HG03280 (cell line): Measurements from ENCODE around the gene GPT2.

Source experiments
- ATAC-seq: cut with Tn5 transposase; IDR thresholded peaks from one replicate; pipeline ENCODE4 v1.9.1; 2021; ENCODE audit warnings: mild to moderate bottlenecking, moderate library complexity; ENCODE audit not compliant: unreplicated experiment

The GPT2 gene

GRCh38 chr16:46895399-46896313, 11.5 kb downstream of the GPT2 start:
- no peak for ATAC-seq

- no peak for ATAC-seq
These were observed 12.3 kb downstream of the GPT2 start for GRCh38 chr16:46896314-46896968.

GRCh38 chr16:46897471-46897870, 13.3 kb downstream of the GPT2 start:
- no peak for ATAC-seq

- ATAC-seq, result no peak
These were observed 13.8 kb downstream of the GPT2 start for GRCh38 chr16:46898006-46898405.

- no peak for ATAC-seq
These were observed 15.4 kb downstream of the GPT2 start for GRCh38 chr16:46899443-46900143.

DNA sequence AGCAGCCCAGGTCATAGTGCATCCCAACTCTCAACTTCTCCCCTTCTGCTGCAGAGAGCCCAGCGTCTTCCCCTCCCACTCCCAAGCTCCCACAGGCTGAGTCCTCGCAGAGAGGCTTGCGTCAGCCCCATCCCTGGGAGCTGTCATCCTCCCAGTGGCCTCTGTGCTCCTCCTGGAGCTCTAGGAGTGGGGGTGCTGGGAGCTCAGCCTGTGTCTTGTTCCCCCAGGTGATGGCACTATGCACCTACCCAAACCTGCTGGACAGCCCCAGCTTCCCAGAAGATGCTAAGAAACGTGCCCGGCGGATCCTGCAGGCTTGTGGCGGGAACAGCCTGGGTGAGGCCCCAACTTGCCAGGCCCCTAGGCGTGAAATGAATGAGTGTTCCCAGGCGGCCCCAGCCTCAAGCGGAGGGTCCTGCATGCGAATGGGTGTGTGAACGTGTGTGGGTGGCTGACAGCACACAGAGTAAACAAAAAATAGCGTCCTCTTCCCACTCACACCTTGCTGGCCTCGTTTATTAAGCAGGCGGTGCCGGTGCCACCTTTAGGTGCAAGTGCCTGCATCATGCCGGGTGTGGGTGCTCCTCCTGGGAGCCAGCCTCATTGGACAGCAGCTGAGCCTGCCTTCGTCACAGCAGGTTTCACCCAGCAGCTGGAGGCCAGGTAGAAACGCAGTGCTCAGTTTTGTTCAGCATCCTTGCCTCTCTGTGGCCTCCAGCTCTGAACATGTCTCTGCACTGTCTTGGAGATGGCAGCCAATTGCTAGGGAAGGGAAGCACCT, 16.5 kb downstream of the GPT2 start:
- no peak for ATAC-seq

DNA sequence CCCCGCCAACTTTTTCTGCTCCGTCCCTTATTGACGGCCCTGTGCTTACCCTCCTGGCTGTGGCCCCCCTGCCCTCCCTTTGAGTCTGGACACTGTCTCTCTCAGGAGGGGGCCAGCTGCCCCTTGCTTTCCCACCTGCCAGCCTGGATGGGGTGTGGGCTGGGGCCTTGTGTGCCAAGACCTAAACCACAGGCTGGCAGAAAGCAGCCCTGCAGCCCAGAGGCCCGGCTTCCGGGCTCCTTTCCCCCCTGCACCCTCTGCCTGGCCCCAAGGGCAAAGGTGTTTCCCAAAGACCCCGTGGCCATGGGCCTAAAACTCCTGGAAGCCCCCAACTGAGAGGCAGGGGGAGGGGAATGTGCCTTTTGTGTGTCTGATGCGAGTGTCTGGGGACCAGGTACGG, 17.5 kb downstream of the GPT2 start:
- no peak for ATAC-seq

DNA sequence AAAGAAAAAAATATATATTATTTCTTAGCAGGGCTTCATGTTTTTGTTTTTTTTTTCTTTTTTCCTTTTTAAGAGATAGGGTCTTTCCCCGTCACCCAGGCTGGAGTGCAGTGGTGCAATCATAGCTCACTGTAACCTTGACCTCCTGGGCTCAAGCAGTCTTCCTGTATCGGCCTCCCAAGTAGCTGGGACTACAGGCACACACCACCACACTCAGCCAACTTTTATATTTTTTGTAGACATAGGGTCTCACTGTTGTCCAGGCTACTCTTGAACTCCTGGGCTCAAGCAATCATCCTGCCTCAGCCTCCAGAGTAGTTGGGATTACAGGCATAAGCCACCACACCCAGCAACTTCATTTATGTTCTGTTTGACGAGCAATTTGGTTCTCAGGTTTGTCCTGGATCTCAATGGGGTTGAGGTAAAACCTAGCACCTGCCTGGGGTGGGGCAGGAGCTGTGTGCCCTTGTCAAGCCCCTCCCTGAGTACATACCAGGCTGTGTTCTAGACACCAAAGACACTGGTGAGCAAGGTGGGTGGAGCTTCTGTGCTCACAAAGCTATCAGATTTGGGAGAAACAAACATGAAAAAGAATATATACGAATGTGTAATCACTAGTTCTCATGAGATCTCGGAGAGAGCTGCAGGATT, 19.2 kb downstream of the GPT2 start:
- no peak for ATAC-seq

DNA sequence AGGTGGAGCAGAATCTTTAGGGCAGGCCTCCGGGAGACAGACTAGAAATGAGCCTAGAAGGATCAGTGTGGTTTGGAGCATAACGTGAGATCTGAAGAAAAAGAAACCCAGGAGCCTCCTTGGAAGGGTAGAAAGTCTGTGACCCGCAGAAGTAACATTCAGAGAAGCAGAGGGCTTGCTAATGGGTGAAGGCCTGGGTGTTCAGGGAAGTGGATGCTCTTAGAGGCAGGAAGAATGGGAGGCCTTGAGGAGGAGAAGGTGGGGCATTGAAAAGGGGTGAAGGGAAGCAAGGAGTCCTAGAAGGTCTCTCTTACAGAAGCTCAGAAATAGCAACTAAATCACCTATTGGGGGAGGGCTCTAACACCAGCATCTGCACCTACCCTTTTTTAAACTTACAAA, 20.3 kb downstream of the GPT2 start:
- ATAC-seq, result no peak

- no peak for ATAC-seq
These were observed 22.3 kb downstream of the GPT2 start for GRCh38 chr16:46906360-46907060.

GRCh38 chr16:46907061-46907774, 23.1 kb downstream of the GPT2 start:
- no peak for ATAC-seq

DNA sequence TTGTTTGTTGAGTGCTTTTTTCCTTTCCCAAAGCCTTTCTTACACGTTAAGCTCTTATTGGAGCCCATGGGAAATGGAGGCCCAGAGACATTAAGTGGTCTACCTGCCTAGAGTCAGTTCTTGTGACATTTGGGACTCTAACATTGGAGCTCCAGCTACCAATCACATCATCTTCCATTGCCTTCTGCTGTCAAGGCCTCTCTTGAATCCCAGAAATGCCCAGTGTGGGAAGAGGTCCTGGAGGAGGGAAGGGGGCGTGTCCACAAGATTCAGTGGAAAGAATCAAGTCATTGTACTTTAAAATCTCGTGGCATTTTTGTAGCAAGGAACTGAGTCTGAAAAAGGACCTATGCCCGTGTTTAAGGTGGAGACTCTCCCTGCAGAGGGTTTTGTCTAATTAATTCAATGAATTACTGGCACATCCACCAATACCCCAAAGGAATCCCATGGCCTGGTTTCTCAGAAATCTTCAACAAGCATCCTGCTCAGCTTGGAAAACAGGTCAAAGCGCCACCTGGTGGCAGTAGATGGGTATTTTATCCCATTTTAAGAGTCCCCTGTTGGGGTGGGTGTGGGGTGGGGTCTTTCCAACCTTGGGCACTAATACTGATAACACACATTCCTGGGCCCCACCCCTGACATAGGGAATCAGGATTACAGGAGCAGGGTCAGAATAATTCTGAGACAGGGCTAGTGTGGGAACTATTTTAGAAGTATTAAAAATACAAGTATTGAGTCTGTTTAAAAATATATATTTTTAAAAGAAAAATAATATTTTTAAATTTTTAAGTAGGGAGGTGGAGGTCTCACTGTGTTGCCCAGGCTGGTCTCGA, 24.6 kb downstream of the GPT2 start:
- no peak for ATAC-seq

DNA sequence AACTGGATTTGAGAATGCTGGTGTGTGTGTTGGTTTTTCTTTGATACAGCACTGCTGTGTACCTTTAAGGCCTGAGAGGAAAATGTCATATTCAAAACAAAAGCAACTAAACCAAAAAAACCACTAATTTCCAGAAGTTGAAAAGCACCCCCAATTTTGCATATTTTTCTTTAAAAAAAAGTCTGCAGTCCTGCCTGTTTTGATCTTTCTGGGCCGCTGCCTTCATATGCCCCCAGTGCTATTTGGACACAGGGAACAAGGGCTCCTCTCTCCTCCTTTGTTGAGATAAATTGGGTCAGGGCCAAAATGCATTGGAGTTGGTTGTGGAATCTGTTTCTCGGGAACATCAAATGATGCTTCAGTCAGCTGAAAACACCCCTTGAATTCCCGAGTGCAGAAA, 26.9 kb downstream of the GPT2 start:
- ATAC-seq, result peak; percentile 72

DNA sequence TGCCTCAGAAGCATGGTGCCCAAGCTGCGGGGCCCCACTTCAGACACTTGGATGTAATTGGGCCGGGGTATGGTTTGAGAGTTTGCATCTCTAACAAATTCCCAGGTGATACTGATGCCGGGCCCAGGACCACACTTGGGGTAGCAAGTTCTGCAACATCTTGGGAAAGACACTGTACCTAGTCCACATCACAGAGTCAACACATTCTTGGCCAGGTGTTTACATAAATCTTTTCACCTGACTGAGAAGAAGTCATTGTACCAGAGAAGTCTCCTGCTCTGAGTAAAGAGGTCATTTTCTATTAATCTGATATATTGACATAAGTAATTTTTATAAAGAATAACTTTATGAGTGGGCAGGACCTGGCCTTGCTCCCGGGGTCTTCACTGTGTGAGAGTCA, 27.5 kb downstream of the GPT2 start:
- ATAC-seq, result no peak

- ATAC-seq, result no peak
These were observed 30.5 kb downstream of the GPT2 start for GRCh38 chr16:46914556-46915201.

DNA sequence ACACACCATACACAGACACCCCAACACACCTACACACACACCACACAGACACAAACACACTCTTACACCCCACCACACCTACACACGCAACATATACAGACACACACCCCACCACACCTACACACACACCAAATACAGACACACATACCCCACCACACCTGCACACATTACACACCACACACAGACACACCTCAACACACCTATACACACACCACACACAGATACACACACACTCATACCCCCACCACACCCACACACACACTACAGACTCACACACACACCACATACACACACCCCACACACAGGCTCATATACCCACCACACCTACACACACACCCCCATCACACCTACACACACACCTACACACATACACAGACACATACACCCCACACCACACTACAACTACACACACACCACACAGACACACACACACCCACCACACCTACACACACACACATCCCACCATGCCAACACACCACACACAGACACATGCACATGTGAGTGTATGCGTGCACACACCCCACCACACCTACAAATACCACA, 31.4 kb downstream of the GPT2 start:
- ATAC-seq, result no peak

DNA sequence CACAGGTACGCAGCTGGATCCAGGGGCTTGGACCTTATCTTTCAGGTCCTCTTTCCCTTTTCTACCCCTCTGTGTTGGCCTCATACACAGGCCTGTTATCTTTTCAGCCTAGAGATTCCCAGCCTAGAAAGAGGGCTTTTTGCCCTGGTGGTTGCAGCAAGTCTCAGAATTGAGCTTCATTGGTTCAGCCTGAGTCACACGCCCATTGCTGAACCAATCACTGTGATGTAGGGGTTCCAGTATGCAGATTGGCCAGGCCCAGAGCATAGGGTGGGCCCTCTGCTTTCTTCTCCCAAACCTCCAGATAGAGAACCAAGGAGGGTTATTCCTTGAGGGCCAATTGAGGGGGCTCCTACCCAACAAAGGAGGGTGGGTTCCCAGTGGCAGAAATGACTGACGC, 32.8 kb downstream of the GPT2 start:
- ATAC-seq, result no peak

DNA sequence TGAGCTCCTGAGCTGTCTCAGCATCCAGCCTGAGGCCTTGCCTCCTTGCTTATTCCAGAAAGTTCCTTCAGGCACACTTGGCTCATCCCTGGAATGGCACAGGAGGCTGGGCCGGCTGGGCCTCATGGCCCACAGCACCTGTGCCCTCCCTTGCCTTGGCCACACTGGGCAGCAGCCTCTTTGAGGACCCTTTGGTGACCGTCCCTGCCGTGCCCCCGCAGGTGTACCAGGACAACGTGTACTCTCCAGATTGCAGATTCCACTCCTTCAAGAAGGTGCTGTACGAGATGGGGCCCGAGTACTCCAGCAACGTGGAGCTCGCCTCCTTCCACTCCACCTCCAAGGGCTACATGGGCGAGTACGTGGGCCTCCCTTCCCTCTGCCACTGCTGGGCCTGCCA, 34.2 kb downstream of the GPT2 start:
- no peak for ATAC-seq
